ENCODE data around the gene CCHCR1. TPM values are rescaled to one million over a fixed set of nuclear protein-coding genes. Genes with fewer than 3 reads are reported as not detected.
A peak's percentile ranks its signal among the peaks of the same experiment; 100 is the strongest.

Gene CCHCR1
- total RNA-seq, 3 donors from 2014 or later: 22.1 to 23.4 (median 23.1) TPM

GRCh38 chr6:31135710-31136109 lies 21.9 kb downstream of the CCHCR1 start:
- H3K36me3 Mint-ChIP-seq (ENCODE audit: insufficient read depth): no peaks in the 10 kb centered on the region

GRCh38 chr6:31132806-31133205 lies 24.8 kb downstream of the CCHCR1 start:
- ATAC-seq (no peak), DNase-seq (no peak)
- Mint-ChIP-seq H3K4me1 (ENCODE audit: low read depth) (peaks cover 9% of the 10 kb centered on the region), H3K27me3 (ENCODE audit: low read depth) (peaks cover 6% of the 10 kb centered on the region), H3K9me3 (no peaks in the 10 kb centered on the region), H3K36me3 (ENCODE audit: insufficient read depth) (no peaks in the 10 kb centered on the region), H3K4me3 (no peak overlapping the region)

More at GRCh38 chr6:31135710-31136109, 21.9 kb downstream of the CCHCR1 start:
- H3K4me3 Mint-ChIP-seq: no peak overlapping the region
- peaks cover 2% of the 10 kb centered on the region for H3K27me3 Mint-ChIP-seq (ENCODE audit: low read depth)
- no peak for ATAC-seq
- H3K4me1 Mint-ChIP-seq (ENCODE audit: low read depth): peaks cover 4% of the 10 kb centered on the region
- H3K9me3 Mint-ChIP-seq: no peaks in the 10 kb centered on the region
- no peak for DNase-seq

DNA sequence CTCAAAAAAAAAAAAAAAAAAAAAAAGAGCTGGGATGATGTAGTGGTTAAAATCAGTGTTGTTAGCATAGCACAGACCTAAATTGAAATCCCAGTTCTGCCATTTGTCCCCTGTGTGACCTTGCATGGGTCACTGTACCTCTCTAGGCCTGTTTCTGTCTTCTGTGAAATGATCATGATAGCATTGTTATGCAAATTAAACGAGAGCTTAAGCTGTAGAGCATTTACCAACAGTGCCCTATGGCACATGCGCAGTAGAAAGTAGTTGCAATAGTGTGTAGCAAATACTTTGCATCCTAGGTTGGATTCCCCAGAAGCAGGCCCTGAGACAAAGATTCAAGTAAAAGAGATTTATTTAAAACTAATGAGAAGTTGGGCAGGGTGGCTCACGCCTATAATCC lies 26.0 kb downstream of the CCHCR1 start:
- H3K4me3 Mint-ChIP-seq: no peak overlapping the region
- no peak for DNase-seq
- peaks cover 4% of the 10 kb centered on the region for H3K27me3 Mint-ChIP-seq (ENCODE audit: low read depth)
- H3K9me3 Mint-ChIP-seq: no peaks in the 10 kb centered on the region
- no peaks in the 10 kb centered on the region for H3K36me3 Mint-ChIP-seq (ENCODE audit: insufficient read depth)
- no peak for ATAC-seq
- H3K4me1 Mint-ChIP-seq (ENCODE audit: low read depth): peaks cover 6% of the 10 kb centered on the region

GRCh38 chr6:31130751-31131150 lies 26.9 kb downstream of the CCHCR1 start:
- Mint-ChIP-seq H3K4me3 (no peak overlapping the region), H3K27me3 (ENCODE audit: low read depth) (peaks cover 4% of the 10 kb centered on the region), H3K9me3 (no peaks in the 10 kb centered on the region), H3K4me1 (ENCODE audit: low read depth) (peaks cover 6% of the 10 kb centered on the region), H3K36me3 (ENCODE audit: insufficient read depth) (no peaks in the 10 kb centered on the region)
- no peak for DNase-seq
- ATAC-seq: no peak

GRCh38 chr6:31129130-31129529 lies 28.5 kb downstream of the CCHCR1 start:
- Mint-ChIP-seq H3K4me1 (ENCODE audit: low read depth) (peaks cover 6% of the 10 kb centered on the region), H3K27me3 (ENCODE audit: low read depth) (peaks cover 4% of the 10 kb centered on the region), H3K9me3 (no peaks in the 10 kb centered on the region), H3K4me3 (no peak overlapping the region), H3K36me3 (ENCODE audit: insufficient read depth) (no peaks in the 10 kb centered on the region)
- ATAC-seq: no peak
- no peak for DNase-seq

- ATAC-seq: peak in 1 of 2 donors; percentile 78
These were observed 29.4 kb downstream of the CCHCR1 start for GRCh38 chr6:31128093-31128676.

GRCh38 chr6:31126396-31127175 lies 31.0 kb downstream of the CCHCR1 start:
- ATAC-seq: no peak
- Mint-ChIP-seq H3K27me3 (ENCODE audit: low read depth) (peaks cover 4% of the 10 kb centered on the region), H3K9me3 (no peaks in the 10 kb centered on the region), H3K36me3 (ENCODE audit: insufficient read depth) (no peaks in the 10 kb centered on the region), H3K4me3 (no peak overlapping the region), H3K4me1 (ENCODE audit: low read depth) (peaks cover 6% of the 10 kb centered on the region)
- DNase-seq: no peak

More at GRCh38 chr6:31128093-31128676, 29.4 kb downstream of the CCHCR1 start:
- Mint-ChIP-seq H3K4me3 (no peak overlapping the region), H3K4me1 (ENCODE audit: low read depth) (peaks cover 6% of the 10 kb centered on the region), H3K36me3 (ENCODE audit: insufficient read depth) (no peaks in the 10 kb centered on the region), H3K9me3 (no peaks in the 10 kb centered on the region), H3K27me3 (ENCODE audit: low read depth) (peaks cover 4% of the 10 kb centered on the region)
- peak; percentile 76 for DNase-seq

GRCh38 chr6:31125586-31126363 lies 31.8 kb downstream of the CCHCR1 start:
- H3K27me3 Mint-ChIP-seq (ENCODE audit: low read depth): peaks cover 4% of the 10 kb centered on the region
- ATAC-seq: no peak

GRCh38 chr6:31125162-31125561 lies 32.4 kb downstream of the CCHCR1 start:
- ATAC-seq (no peak), DNase-seq (no peak)
- Mint-ChIP-seq H3K4me3 (no peak overlapping the region), H3K4me1 (ENCODE audit: low read depth) (peaks cover 6% of the 10 kb centered on the region), H3K27me3 (ENCODE audit: low read depth) (peaks cover 4% of the 10 kb centered on the region), H3K36me3 (ENCODE audit: insufficient read depth) (no peaks in the 10 kb centered on the region), H3K9me3 (no peaks in the 10 kb centered on the region)

More at GRCh38 chr6:31125586-31126363, 31.8 kb downstream of the CCHCR1 start:
- H3K9me3 Mint-ChIP-seq: no peaks in the 10 kb centered on the region
- DNase-seq: no peak
- no peaks in the 10 kb centered on the region for H3K36me3 Mint-ChIP-seq (ENCODE audit: insufficient read depth)
- no peak overlapping the region for H3K4me3 Mint-ChIP-seq
- H3K4me1 Mint-ChIP-seq (ENCODE audit: low read depth): peaks cover 6% of the 10 kb centered on the region

GRCh38 chr6:31122791-31123706 lies 34.6 kb downstream of the CCHCR1 start:
- no peak overlapping the region for H3K4me3 Mint-ChIP-seq
- DNase-seq (no peak), ATAC-seq (no peak)
- no peaks in the 10 kb centered on the region for H3K36me3 Mint-ChIP-seq (ENCODE audit: insufficient read depth)
- H3K4me1 Mint-ChIP-seq (ENCODE audit: low read depth): peaks cover 3% of the 10 kb centered on the region
- peaks cover 3% of the 10 kb centered on the region for H3K27me3 Mint-ChIP-seq (ENCODE audit: low read depth)
- H3K9me3 Mint-ChIP-seq: no peaks in the 10 kb centered on the region

DNA sequence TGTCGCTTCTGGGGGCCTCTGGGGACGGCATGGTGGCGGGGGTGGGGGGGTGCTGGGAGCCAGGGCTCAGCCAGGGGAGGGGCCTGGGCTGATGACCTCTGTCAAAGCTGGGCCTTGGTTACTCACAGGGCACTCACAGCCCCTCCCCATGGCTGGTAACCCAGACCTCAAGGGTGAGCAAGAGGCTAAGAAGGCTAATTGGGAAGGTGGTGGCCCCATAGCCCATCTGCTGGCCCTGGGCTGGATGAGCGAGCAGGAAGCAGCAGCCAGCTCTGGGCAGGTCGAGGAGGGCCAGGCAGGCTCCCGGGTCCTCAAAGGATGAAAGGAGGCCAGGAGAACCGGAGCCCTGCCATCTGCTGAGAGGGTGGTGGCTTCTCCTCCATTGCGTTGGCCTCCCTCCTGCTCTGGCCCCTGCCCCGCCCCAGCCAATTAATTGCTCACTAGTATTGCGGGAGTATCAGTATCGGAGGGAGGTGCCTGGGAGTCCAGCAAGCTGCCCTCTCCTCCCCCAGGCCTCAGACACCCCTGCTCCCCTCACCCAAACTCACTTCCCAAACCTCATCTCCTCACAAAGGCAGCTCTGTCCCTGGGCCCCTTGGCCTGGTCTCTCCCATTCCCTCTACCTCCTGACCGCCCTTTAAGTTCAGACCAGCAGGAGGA lies 36.3 kb downstream of the CCHCR1 start:
- Mint-ChIP-seq H3K4me3 (no peak overlapping the region), H3K9me3 (no peaks in the 10 kb centered on the region), H3K36me3 (ENCODE audit: insufficient read depth) (no peaks in the 10 kb centered on the region), H3K27me3 (ENCODE audit: low read depth) (peaks cover 7% of the 10 kb centered on the region), H3K4me1 (ENCODE audit: low read depth) (no peaks in the 10 kb centered on the region)
- DNase-seq (no peak), ATAC-seq (no peak)

DNA sequence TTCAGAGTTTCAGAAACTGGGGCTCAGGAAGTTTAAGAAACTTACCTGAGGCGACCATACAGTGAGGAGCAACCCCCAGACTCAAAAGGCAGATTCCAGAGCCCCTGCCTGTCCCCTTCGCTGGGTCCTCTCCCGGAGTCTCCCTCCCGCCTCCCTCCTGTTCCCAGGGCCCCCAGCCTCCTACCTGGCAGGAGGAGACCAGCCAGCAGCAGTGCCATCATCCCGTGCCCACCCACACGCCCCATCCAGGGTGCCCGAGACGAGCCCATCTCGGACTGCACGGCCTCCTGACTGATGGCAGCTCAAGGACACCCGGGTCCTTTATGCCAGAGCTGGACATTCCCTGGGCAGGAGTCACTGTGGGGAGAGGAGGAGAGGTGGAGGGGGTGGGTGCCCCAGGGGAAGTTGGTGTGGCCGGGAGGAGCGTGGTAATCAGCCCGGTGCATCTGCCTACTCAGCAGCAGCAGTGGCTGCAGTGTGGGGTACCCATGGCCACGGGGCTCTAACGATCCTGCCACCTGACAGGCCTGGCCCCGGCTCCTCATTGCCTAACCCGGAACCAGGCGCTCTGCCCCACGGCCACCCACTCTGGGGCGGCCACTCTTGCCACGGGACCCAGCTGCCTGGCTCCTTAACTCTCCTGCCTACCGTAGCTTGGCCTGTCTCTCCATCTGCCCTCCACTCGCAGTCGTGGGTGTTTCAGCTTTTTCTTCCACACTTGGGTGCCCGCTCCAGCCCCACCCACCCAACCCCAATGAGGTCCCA lies 37.3 kb downstream of the CCHCR1 start, which contains the start of gene CDSN:
Gene CDSN, minus strand, starts transcription at position 296 of the 765 bp plus-strand sequence. Its CDS starts 27 bp downstream, at position 269.
- H3K4me1 Mint-ChIP-seq (ENCODE audit: low read depth): peaks cover under 1% of the 10 kb centered on the region
- no peaks in the 10 kb centered on the region for H3K36me3 Mint-ChIP-seq (ENCODE audit: insufficient read depth)
- no peak for ATAC-seq
- no peak within 1 kb of the TSS for H3K4me3 Mint-ChIP-seq
- no peak for DNase-seq
- peaks cover 9% of the 10 kb centered on the region for H3K27me3 Mint-ChIP-seq (ENCODE audit: low read depth)
- no peaks in the 10 kb centered on the region for H3K9me3 Mint-ChIP-seq

DNA sequence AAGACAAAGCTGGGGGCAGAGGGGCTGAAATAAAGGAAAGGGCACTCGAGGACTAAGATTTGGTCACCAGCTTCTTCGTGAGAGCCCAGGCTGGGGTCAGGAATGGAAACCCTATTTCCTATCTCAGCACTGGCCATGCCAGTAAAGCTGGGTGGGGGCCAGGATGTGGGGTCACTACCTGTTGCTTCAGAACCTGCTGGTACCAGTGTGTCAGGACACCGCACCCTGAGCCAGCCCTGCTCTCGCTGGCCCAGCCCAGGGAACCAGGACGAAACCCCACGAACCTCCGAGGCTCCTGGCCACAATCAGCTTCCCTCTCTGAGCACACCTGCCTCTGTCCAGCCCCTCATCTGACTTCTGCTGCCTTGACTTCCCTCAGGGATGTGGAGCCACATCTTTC lies 39.4 kb downstream of the CCHCR1 start:
- no peak for ATAC-seq
- H3K4me3 Mint-ChIP-seq: no peak overlapping the region
- H3K27me3 Mint-ChIP-seq (ENCODE audit: low read depth): peaks cover 11% of the 10 kb centered on the region
- DNase-seq: no peak
- no peaks in the 10 kb centered on the region for H3K9me3 Mint-ChIP-seq
- peaks cover 4% of the 10 kb centered on the region for H3K4me1 Mint-ChIP-seq (ENCODE audit: low read depth)
- no peaks in the 10 kb centered on the region for H3K36me3 Mint-ChIP-seq (ENCODE audit: insufficient read depth)

Measured in activated T-cell treated with anti-CD3 and anti-CD28 coated beads, Interleukin-2, amount 50 U/mL, for 4 hours (primary cell).